NT2/D1 (cell line): Measurements from ENCODE around the gene GLYAT.
"Not testable (repeated sequence)": the region's sequence is repeated elsewhere in the genome, so short reads cannot be mapped to it uniquely, and the experiment has no call there.

Experiments used
- DNase-seq: peaks from one replicate; pipeline ENCODE4 v3.0.0-alpha.2; 2011; ENCODE audit warnings: low read depth, low spot score
- H3K27me3 ChIP-seq: 2 replicates; pipeline ENCODE4 v1.6.0; 2011; ENCODE audit warnings: mild to moderate bottlenecking; ENCODE audit not compliant: insufficient read length, insufficient read depth
- H3K36me3 ChIP-seq: 2 replicates; pipeline ENCODE4 v1.6.1; 2011; ENCODE audit warnings: mild to moderate bottlenecking, low read length, mixed read lengths; ENCODE audit not compliant: insufficient read depth, insufficient read length
- H3K4me1 ChIP-seq: 2 replicates; pipeline ENCODE4 v1.5.1; 2011; ENCODE audit not compliant: insufficient read depth, insufficient read length
- H3K4me3 ChIP-seq: 2 replicates; pipeline ENCODE4 v1.5.1; 2011; ENCODE audit warnings: low read depth; ENCODE audit not compliant: insufficient read length
- H3K9ac ChIP-seq: 2 replicates; pipeline ENCODE4 v1.6.0; 2011; ENCODE audit warnings: low read depth; ENCODE audit not compliant: insufficient read length
- H3K9me3 ChIP-seq: 2 replicates; pipeline ENCODE4 v1.5.1; 2011; ENCODE audit warnings: mild to moderate bottlenecking, low read length; ENCODE audit not compliant: insufficient read depth
- SUZ12 ChIP-seq: IDR thresholded peaks from 2 replicates; pipeline ENCODE4 v1.6.1; 2011; ENCODE audit not compliant: insufficient read length, insufficient read depth; ENCODE audit errors: extremely low read depth
- YY1 ChIP-seq: IDR thresholded peaks from 2 replicates; pipeline ENCODE4 v1.6.1; 2011; ENCODE audit not compliant: insufficient read length, insufficient read depth
- ZNF274 ChIP-seq: IDR thresholded peaks from 2 replicates; pipeline ENCODE4 v1.6.1; 2011; ENCODE audit warnings: mild to moderate bottlenecking, low read depth, low read length

Gene GLYAT

DNA sequence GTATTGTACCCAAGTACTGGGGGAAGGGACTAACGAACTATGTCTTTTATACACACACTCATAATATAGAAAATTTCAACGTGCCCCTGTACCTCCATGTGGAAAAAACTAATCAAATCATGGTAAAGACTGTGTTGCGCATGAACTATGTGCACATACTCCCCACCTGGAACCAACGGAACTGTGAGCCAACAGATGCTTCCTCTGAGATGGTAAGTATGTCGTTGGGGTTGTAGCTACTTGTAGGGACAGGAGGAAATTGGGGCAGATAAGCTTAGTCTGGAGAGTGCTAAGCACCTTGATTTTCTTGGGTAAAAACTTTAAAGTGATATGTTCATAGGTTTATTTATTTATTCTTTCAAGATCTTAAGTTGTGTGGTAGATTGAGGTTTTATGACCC lies 40.1 kb downstream of the GLYAT start:
- Histone ChIP-seq H3K27me3 (no peaks in the 10 kb centered on the region), H3K36me3 (no peaks in the 10 kb centered on the region), H3K9ac (no peak overlapping the region), H3K9me3 (no peaks in the 10 kb centered on the region), H3K4me3 (no peak overlapping the region), H3K4me1 (no peaks in the 10 kb centered on the region)
- no peak for DNase-seq
- TF ChIP-seq YY1 = no peak
- TF ChIP-seq SUZ12 = no peak
- TF ChIP-seq ZNF274 = no peak

DNA sequence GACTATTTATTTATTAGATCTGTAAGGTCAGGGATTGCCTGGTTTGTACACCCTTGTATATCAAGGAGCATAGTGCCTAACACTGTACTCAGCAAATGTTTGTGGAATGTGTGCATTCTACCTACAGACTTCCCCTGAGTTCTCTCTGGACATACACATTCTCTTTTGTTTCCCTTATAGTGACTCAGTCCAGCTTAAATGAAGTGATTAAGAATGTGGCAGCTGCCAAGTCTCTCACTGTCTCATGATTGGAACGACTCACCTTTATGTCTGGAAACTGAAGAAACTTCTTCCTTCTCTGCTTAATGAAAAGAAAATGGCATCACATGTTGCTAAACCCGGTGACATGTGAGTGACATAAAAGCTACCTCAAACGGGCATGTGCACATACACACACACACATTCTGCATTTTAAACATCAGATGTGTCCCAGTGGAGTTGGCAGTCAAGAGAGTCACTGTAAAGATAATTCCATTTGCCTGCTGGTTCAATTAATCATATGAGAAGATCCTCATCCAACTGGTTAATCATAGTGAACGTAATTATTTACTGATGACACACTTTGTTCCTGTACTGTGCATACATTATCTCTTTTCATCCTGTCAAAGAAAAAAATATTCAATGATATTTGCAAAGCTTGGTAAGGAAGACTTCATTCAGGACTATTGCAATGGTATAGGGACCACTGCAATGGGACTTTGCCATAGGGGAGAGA lies 42.8 kb downstream of the GLYAT start:
- H3K9me3 ChIP-seq = no peaks in the 10 kb centered on the region
- DNase-seq = no peak
- no peaks in the 10 kb centered on the region for H3K27me3 ChIP-seq
- no peaks in the 10 kb centered on the region for H3K36me3 ChIP-seq
- no peaks in the 10 kb centered on the region for H3K4me1 ChIP-seq
- TF ChIP-seq SUZ12 = no peak
- TF ChIP-seq ZNF274 = no peak
- TF ChIP-seq YY1 = no peak
- no peak overlapping the region for H3K4me3 ChIP-seq
- H3K9ac ChIP-seq = no peak overlapping the region

DNA sequence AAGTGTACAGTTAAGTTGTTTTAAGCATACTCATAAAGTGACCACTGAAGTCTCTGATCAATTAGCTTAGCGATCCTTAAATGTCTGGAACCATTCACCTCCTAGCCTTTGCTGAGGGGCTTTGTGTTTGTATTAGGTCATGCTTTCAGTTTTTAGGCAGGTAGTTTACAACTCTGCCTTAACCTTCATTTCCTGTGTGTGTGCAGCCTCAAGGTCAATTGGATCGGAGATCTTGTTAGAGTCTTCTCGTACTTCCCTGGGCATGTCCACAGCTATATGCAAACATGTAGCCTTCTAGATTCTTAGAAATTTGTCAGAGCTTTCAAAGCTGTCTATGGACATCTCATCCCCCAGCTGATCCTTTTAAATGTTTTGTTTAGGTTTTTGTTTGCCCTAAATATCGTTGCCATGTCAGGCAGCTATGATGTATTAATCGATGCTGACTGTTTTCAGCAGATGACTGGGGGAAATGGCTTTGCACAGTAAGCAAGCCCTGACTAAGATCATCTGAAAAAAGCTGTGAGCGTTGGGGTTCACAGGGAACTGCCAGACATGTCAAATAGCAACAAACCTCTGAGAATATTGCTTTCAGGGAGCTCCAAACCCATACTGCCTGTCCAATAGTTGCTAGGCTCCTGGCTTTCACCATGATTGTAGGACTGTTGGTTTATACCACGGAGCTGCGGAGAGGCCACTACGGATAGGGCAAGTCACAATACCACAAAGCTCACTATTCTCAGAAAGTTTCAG lies 45.6 kb downstream of the GLYAT start:
- Histone ChIP-seq H3K9me3 (no peaks in the 10 kb centered on the region), H3K36me3 (no peaks in the 10 kb centered on the region), H3K9ac (no peak overlapping the region), H3K27me3 (no peaks in the 10 kb centered on the region), H3K4me1 (no peaks in the 10 kb centered on the region), H3K4me3 (no peak overlapping the region)
- TF ChIP-seq SUZ12 = no peak
- TF ChIP-seq YY1 = no peak
- no peak for TF ChIP-seq ZNF274
- DNase-seq = no peak

DNA sequence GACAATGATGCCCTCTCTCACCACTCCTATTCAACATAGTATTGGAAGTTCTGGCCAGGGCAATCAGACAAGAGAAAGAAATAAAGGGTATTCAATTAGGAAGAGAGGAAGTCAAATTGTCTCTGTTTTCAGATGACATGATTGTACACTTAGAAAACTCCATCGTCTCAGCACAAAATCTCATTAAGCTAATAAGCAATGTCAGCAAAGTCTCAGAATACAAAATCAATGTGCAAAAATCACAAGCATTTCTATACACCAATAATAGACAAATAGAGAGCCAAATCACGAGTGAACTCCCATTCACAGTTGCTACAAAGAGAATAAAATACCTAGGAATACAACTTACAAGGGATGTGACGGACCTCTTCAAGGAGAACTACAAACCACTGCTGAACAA lies 49.1 kb downstream of the GLYAT start:
- not testable (repeated sequence) for H3K27me3 ChIP-seq, H3K4me3 ChIP-seq, H3K36me3 ChIP-seq, H3K4me1 ChIP-seq, H3K9me3 ChIP-seq, DNase-seq, H3K9ac ChIP-seq

DNA sequence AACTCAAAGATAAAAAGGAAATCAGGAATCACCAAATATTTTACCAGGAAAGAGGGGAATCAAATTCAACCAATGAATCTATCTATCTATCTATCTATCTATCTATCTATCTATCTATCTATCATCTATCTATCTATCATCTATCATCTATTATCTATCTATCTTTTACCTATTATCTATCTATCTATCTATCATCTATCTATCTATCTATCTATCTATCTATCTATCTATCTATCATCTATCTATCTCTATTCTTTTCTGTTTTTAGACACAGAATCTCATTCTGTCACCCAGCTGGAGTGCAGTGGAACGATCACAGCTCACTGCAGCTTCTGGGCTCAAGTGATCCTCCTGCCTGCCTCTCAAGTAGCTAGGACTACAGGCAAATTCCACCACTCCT lies 54.2 kb downstream of the GLYAT start:
- H3K4me1 ChIP-seq, H3K27me3 ChIP-seq, DNase-seq, H3K4me3 ChIP-seq, H3K36me3 ChIP-seq, H3K9me3 ChIP-seq, H3K9ac ChIP-seq: not testable (repeated sequence)

DNA sequence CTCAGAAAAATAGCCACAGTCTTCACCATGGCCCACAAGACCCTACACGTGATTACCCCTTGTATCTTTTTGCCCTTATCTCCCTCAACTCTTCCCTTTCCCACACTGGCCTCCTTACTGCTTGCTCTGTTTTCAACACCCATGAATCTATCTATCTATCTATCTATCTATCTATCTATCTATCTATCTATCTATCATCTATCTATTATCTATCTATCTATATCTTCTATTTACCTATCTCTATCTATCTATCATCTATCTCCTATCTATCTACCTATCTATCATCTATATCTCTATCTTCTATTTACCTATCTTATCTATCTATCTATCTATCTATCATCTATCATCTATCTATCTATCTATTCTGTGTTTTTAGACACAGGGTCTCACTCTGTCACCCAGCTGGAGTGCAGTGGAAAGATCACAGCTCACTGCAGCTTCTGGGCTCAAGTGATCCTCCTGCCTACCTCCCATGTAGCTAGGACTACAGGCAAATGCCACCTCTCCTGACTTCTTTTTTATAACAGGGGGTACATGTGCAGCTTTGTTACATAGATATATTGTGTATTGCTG lies 55.1 kb downstream of the GLYAT start:
- TF ChIP-seq YY1 (no peak), ZNF274 (no peak), SUZ12 (no peak)
- peaks cover 6% of the 10 kb centered on the region; the same call in 1 of the 2 replicates for H3K9me3 ChIP-seq
- no peak overlapping the region for H3K9ac ChIP-seq
- H3K36me3 ChIP-seq = no peaks in the 10 kb centered on the region
- H3K4me3 ChIP-seq = no peak overlapping the region
- DNase-seq = no peak
- H3K27me3 ChIP-seq = no peaks in the 10 kb centered on the region
- no peaks in the 10 kb centered on the region for H3K4me1 ChIP-seq

DNA sequence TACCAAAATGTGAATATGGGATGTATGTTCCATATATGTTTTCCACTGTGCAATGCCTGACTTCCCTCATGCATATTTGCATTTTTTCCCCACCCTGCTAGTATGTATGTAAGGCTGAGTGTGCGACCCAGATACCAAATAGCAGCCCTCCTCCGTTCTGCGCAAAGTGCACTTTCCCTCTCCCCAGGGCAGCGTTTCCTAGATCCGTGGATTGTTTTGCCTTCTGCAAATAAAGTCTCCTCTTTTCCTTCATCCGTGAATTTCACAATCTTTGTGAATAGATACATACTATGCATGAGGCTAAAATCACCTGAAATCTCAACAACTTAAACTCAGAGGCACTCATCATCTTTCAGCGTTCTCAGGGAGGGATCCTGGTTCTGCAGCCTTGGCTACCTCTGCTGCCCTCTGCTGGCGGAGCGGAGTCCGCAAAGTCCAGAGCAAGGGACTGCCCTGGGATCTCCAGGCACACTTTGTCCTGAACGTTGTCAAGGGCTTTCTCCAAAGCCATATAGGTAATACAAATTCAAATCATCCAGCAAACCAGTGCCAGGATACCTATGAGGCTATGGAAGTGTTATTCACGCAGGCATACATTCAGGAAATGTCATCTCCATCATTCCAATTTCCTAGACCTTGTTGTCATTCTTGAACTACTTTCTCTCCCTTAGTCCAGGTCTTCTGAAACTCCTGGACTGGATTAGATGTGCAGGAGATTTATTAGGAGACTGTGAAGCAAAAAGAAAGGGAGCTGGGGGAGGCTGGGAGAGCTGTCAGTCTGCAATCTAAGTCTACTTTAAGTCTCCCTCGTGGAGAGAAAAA lies 56.2 kb downstream of the GLYAT start:
- H3K9ac ChIP-seq = no peak overlapping the region
- no peaks in the 10 kb centered on the region for H3K36me3 ChIP-seq
- peaks cover 6% of the 10 kb centered on the region; the same call in 1 of the 2 replicates for H3K9me3 ChIP-seq
- H3K4me1 ChIP-seq = no peaks in the 10 kb centered on the region
- H3K27me3 ChIP-seq = no peaks in the 10 kb centered on the region
- no peak overlapping the region for H3K4me3 ChIP-seq
- TF ChIP-seq ZNF274 (no peak), YY1 (no peak), SUZ12 (no peak)
- peak; percentile 56 for DNase-seq
